OCI-LY3 (cell line): ENCODE results near the gene PAFAH1B2.
"Not testable (repeated sequence)": the region's sequence is repeated elsewhere in the genome, so short reads cannot be mapped to it uniquely, and the experiment has no call there.

ENCODE experiments used
- H2AFZ ChIP-seq: fragments of 200-600, 300-600 bp; shearing (Covaris generic); 2 replicates; pipeline ENCODE4 v1.6.0; 2014; ENCODE audit warnings: antibody characterized with exemption, low read depth, low read length
- H3K27ac ChIP-seq: fragments of 200-600, 300-600 bp; sonication (generic); 2 replicates; pipeline ENCODE4 v1.5.1; 2014; ENCODE audit warnings: mild to moderate bottlenecking, low read length, moderate library complexity, mixed read lengths
- H3K27me3 ChIP-seq: fragments of 200-600, 300-600 bp; sonication (generic); 2 replicates; pipeline ENCODE4 v1.6.1; 2014; ENCODE audit warnings: low read depth, low read length, mixed read lengths
- H3K36me3 ChIP-seq: fragments of 200-600, 300-600 bp; sonication (generic); replicated peaks from 2 replicates; pipeline ENCODE3; 2014; ENCODE audit warnings: low read depth, low read length, mixed read lengths
- H3K4me1 ChIP-seq: fragments of 300-600, 200-600 bp; sonication (generic); 2 replicates; pipeline ENCODE4 v1.6.1; 2014; ENCODE audit warnings: low read length, mixed read lengths
- H3K4me2 ChIP-seq: fragments of 200-600, 300-600 bp; sonication (generic); 2 replicates; pipeline ENCODE4 v1.6.1; 2014; ENCODE audit warnings: low read length, mixed read lengths
- H3K4me3 ChIP-seq: fragments of 300-600, 200-600 bp; sonication (generic); 2 replicates; pipeline ENCODE4 v1.5.1; 2014; ENCODE audit warnings: antibody characterized with exemption, mild to moderate bottlenecking, low read length, moderate library complexity
- H3K79me2 ChIP-seq: fragments of 300-600, 200-600 bp; shearing (Covaris generic); 2 replicates; pipeline ENCODE4 v1.6.1; 2014; ENCODE audit warnings: mild to moderate bottlenecking, low read length, mixed read lengths
- H3K9ac ChIP-seq: fragments of 300-600, 200-600 bp; shearing (Covaris generic); 2 replicates; pipeline ENCODE4 v1.6.0; 2014; ENCODE audit warnings: mild to moderate bottlenecking, low read length, moderate library complexity
- H3K9me3 ChIP-seq: fragments of 200-600, 300-600 bp; shearing (Covaris generic); 2 replicates; pipeline ENCODE4 v1.6.1; 2014; ENCODE audit warnings: low read length, mixed read lengths; ENCODE audit not compliant: insufficient read depth
- H4K20me1 ChIP-seq: fragments of 200-600, 300-600 bp; sonication (generic); 2 replicates; pipeline ENCODE4 v1.6.1; 2016; ENCODE audit warnings: low read length, mixed read lengths; ENCODE audit not compliant: insufficient read depth
- CTCF ChIP-seq: fragments of 200-600, 300-600 bp; sonication (generic); IDR thresholded peaks from 2 replicates; pipeline ENCODE4 v1.5.1; 2014; ENCODE audit warnings: antibody characterized with exemption, low read length, low read depth
- EZH2phosphoT487 ChIP-seq: fragments of 200-600 bp; shearing (Covaris generic); IDR thresholded peaks from 2 replicates; pipeline ENCODE4 v1.6.1; 2018; ENCODE audit warnings: antibody characterized with exemption, mixed run types, low read depth

Gene PAFAH1B2

GRCh38 chr11:117204283-117205080 lies 60.4 kb downstream of the PAFAH1B2 start:
- H3K4me1 ChIP-seq, result no peaks in the 10 kb centered on the region
- H3K27me3 ChIP-seq, result no peaks in the 10 kb centered on the region
- no peak overlapping the region for H3K9ac ChIP-seq
- peaks cover 4% of the 10 kb centered on the region for H3K36me3 ChIP-seq
- H3K79me2 ChIP-seq, result no peaks in the 10 kb centered on the region
- no peak for TF ChIP-seq EZH2phosphoT487
- TF ChIP-seq CTCF, result no peak
- no peak overlapping the region for H3K27ac ChIP-seq
- no peaks in the 10 kb centered on the region for H3K9me3 ChIP-seq
- no peak overlapping the region for H2AFZ ChIP-seq
- no peak overlapping the region for H3K4me2 ChIP-seq
- no peaks in the 10 kb centered on the region for H4K20me1 ChIP-seq
- no peak overlapping the region for H3K4me3 ChIP-seq

GRCh38 chr11:117205211-117205818 lies 61.2 kb downstream of the PAFAH1B2 start:
- Histone ChIP-seq H4K20me1 (no peaks in the 10 kb centered on the region), H3K9me3 (no peaks in the 10 kb centered on the region), H3K27ac (no peak overlapping the region), H3K27me3 (no peaks in the 10 kb centered on the region), H3K4me1 (no peaks in the 10 kb centered on the region), H3K36me3 (peaks cover 4% of the 10 kb centered on the region), H3K4me3 (no peak overlapping the region), H3K4me2 (no peak overlapping the region), H2AFZ (no peak overlapping the region), H3K79me2 (no peaks in the 10 kb centered on the region), H3K9ac (no peak overlapping the region)
- TF ChIP-seq EZH2phosphoT487 (no peak), CTCF (no peak)

- not testable (repeated sequence) for H3K9me3 ChIP-seq, H3K27ac ChIP-seq, H3K4me3 ChIP-seq, H3K4me1 ChIP-seq, H4K20me1 ChIP-seq, H2AFZ ChIP-seq, H3K9ac ChIP-seq, H3K4me2 ChIP-seq, H3K36me3 ChIP-seq, H3K27me3 ChIP-seq, H3K79me2 ChIP-seq
These were observed 62.0 kb downstream of the PAFAH1B2 start for GRCh38 chr11:117206111-117206510.

GRCh38 chr11:117206859-117207258 lies 62.8 kb downstream of the PAFAH1B2 start:
- not testable (repeated sequence) for H3K9me3 ChIP-seq, H3K4me3 ChIP-seq, H3K27ac ChIP-seq

GRCh38 chr11:117207481-117207880 lies 63.4 kb downstream of the PAFAH1B2 start:
- H3K9me3 ChIP-seq, H3K9ac ChIP-seq, H4K20me1 ChIP-seq, H3K27ac ChIP-seq, H3K4me1 ChIP-seq, H3K27me3 ChIP-seq, H2AFZ ChIP-seq, H3K4me2 ChIP-seq, H3K4me3 ChIP-seq, H3K36me3 ChIP-seq, H3K79me2 ChIP-seq: not testable (repeated sequence)

More at GRCh38 chr11:117206859-117207258, 62.8 kb downstream of the PAFAH1B2 start:
- not testable (repeated sequence) for H4K20me1 ChIP-seq, H2AFZ ChIP-seq, H3K36me3 ChIP-seq, H3K27me3 ChIP-seq, H3K4me2 ChIP-seq, H3K9ac ChIP-seq, H3K79me2 ChIP-seq, H3K4me1 ChIP-seq

- H3K36me3 ChIP-seq, result peaks cover 11% of the 10 kb centered on the region
- H3K4me2 ChIP-seq, H3K79me2 ChIP-seq, H3K27ac ChIP-seq, H3K9ac ChIP-seq, H3K27me3 ChIP-seq, H3K4me3 ChIP-seq, H2AFZ ChIP-seq, H4K20me1 ChIP-seq, H3K9me3 ChIP-seq, H3K4me1 ChIP-seq: not testable (repeated sequence)
These were observed 64.6 kb downstream of the PAFAH1B2 start for GRCh38 chr11:117208710-117209109.

GRCh38 chr11:117209351-117210125 lies 65.5 kb downstream of the PAFAH1B2 start:
- not testable (repeated sequence) for H3K4me1 ChIP-seq, H3K27me3 ChIP-seq, H3K4me2 ChIP-seq, H3K9ac ChIP-seq, H2AFZ ChIP-seq, H4K20me1 ChIP-seq, H3K27ac ChIP-seq, H3K4me3 ChIP-seq, H3K9me3 ChIP-seq, H3K79me2 ChIP-seq
- peaks cover 13% of the 10 kb centered on the region for H3K36me3 ChIP-seq
